ENCODE measurements around the gene RASSF5.

Gene RASSF5, protein sequence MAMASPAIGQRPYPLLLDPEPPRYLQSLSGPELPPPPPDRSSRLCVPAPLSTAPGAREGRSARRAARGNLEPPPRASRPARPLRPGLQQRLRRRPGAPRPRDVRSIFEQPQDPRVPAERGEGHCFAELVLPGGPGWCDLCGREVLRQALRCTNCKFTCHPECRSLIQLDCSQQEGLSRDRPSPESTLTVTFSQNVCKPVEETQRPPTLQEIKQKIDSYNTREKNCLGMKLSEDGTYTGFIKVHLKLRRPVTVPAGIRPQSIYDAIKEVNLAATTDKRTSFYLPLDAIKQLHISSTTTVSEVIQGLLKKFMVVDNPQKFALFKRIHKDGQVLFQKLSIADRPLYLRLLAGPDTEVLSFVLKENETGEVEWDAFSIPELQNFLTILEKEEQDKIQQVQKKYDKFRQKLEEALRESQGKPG

GRCh38 chr1:206507284-206508129 is at the start of gene RASSF5:
RASSF5 (plus strand) TSS chr1:206507531; CDS start chr1:206507603, 72 bp downstream.
- DNase-seq = peak; percentile 66 to 68 (median 68)

GRCh38 chr1:206459703-206460102 is 47.6 kb upstream of the RASSF5 start:
- no peak for DNase-seq

DNA sequence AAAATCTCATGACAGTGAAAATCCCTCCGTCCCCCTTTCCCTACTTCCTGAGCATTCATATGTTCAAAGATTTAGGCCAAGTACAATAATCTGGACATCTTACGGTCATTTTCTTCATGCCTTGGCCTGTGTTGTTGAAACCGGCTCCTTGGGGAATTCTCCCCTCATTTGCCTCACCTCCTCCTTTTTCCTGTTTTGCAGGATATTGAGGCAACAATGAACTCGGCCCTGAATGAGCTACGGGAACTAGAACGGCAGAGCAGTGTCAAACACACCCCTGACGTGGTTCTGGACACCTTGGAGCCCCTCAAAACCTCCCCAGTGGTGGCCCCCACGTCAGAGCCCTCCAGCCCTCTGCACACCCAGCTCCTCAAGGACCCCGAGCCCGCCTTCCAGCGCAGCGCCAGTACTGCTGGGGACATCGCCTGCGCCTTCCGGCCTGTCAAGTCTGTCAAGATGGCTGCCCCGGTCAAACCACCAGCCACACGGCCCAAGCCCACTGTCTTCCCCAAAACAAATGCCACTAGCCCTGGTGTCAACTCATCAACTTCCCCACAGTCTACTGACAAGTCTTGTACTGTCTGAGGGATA is 46.4 kb upstream of the RASSF5 start:
- no peak for DNase-seq

- DNase-seq = peak; percentile 32 to 76 (median 46)
Measured at GRCh38 chr1:206461602-206462455, 45.5 kb upstream of the RASSF5 start.

DNA sequence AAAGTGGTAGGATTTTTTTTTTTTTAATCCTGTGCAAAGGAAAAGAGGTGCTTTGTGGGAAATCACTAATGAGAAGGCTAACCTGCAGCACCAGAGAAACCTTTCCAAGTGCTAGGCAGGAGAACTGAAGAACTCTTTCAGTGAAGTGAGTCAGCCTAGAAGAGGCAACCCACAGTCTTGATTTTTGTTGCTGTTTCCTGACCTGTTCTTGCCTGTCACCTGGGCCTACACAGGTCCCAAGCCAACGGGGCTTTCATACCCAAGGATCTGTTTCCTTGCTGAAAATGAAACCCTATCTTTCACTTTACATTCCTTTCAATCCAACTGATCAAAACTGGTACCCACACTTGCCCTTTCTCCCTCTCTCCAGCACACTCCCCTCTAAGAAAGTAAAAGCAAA is 44.2 kb upstream of the RASSF5 start:
- no peak for DNase-seq

DNA sequence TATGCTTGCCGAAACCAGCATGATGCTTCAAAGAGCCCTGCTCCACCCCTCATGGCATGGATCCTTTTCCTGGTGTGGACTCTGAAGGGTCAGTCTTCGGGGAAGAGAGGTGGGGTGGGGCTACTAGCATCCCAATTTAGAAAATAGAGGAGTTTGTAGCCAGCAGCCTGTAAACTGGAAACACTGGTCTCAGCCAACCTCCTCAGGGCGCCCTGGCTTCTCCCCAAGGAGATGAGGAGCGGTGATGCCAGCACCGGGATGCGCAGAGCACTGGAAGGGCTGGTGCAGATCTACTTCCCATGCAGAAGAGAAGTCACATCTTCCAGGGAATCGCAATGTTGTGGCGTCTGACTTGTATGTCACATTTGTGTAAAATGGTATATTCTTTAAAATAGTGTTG is 43.4 kb upstream of the RASSF5 start:
- no peak for DNase-seq

- no peak for DNase-seq
Measured at GRCh38 chr1:206464456-206464964, 42.8 kb upstream of the RASSF5 start.

GRCh38 chr1:206465951-206466350 is 41.4 kb upstream of the RASSF5 start:
- no peak for DNase-seq

- DNase-seq = no peak
Measured at GRCh38 chr1:206466840-206467649, 40.3 kb upstream of the RASSF5 start.

GRCh38 chr1:206467915-206468314 is 39.4 kb upstream of the RASSF5 start:
- no peak for DNase-seq

DNA sequence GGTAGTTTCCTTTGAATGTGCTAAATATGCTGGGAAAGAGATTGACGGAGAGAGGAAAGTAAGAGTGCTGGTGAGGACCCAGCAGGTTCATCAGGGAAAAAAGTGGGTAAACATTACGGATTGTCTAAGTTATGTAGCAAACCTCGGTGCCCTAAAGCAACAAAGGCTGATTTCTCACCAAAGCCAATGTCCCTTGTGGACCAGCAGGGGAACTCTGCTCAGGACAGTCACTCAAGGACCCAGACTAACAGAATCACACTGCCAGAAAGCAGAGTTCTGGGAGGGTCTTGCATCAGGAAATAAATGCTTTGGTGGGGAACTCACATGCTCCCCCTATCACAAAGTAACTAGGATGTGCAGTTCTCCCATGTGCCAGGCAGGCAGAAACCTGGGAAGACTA is 38.8 kb upstream of the RASSF5 start:
- DNase-seq = no peak

GRCh38 chr1:206469411-206469932 is 37.9 kb upstream of the RASSF5 start:
- DNase-seq = no peak

- no peak for DNase-seq
Measured at GRCh38 chr1:206469933-206470691, 37.2 kb upstream of the RASSF5 start, which contains the start of gene IKBKE. IKBKE (plus strand) TSS chr1:206470476; CDS start chr1:206473228, 2,752 bp downstream.

DNA sequence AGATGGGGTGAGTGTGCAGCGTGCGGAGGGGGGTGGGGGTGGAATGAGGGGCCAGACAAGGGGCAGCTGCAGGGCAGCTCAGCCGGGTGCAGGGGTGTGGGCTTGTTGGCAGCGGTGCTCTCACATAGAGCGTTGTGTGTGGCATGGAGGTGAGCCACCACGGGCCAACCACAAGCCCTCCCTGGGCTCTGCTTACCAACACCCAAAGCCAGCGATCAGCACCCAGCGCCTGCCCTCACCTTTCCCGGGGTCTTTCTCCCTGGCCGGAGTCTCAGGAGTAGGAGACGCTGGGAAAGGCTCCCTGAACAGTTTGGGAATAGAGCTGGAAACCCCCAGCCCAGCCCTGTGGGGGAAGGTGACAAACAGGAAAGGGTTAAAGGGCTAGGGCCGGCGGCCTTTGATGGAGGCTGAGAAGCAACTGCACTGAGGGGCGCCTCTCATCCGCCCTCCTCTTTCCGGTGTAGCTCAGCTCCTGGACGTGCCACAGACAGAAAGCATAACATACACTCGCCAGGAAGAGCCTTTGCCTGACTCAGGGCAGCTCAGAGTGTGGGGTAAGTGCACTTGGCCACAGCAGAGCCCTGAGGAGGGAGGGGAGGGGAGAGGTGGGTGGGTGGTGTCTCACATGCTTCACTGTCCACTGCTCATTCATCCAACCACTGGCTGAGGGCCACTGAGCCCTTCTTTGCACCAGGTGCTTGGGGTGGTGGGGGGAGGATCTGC is 36.5 kb upstream of the RASSF5 start:
- peak in 2 of 4 experiments; percentile 33 to 40 for DNase-seq

GRCh38 chr1:206471415-206471801 is 35.9 kb upstream of the RASSF5 start:
- no peak for DNase-seq

- DNase-seq = no peak
Measured at GRCh38 chr1:206472024-206472423, 35.3 kb upstream of the RASSF5 start.

GRCh38 chr1:206472454-206472853 is 34.9 kb upstream of the RASSF5 start:
- no peak for DNase-seq

DNA sequence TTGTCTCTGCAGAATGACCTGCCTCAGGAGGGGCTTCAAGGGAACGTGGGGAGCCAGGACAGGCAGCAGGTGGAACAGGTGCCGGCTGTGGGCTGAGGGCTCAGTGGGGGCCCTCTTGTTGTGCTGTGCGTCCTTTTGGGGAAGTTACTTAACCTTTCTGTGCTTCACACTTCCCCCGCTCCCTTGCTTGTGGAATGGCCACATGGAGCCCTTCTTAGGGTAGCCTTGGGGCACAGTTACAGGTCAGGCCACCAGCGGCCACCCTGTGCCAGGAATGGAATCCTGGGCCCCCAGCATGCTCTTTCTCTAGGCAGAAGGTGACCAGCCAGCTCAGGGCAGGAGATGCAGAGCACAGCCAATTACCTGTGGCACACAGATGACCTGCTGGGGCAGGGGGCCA is 34.4 kb upstream of the RASSF5 start:
- no peak for DNase-seq

DNA sequence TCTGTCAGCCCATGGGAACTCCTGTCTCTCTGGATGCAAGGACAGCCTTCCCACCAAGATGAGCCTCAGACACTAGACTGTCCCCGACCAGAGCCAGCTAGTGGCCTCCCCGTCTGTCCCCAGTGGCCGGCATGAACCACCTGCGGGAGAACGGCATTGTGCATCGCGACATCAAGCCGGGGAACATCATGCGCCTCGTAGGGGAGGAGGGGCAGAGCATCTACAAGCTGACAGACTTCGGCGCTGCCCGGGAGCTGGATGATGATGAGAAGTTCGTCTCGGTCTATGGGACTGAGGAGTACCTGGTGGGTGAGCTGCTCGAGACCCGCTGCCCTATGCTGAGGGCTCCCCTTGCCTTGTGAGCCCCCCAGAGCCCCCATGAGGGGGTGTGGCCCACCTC is 31.3 kb upstream of the RASSF5 start:
- no peak for DNase-seq

DNA sequence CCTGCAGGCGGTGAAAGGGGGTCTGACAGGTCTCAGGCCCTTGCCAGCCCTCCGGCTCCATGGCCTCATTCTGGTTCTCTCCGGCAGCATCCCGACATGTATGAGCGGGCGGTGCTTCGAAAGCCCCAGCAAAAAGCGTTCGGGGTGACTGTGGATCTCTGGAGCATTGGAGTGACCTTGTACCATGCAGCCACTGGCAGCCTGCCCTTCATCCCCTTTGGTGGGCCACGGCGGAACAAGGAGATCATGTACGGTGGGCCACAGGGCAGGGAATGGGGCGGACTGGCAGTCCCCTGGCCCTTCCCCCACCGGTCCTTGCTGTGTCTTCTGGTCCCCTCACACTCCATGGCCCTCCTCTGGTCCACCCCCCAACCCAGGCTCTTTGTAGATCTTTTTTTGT is 30.7 kb upstream of the RASSF5 start:
- no peak for DNase-seq
